NK-92 treated with Interleukin-12 subunit alpha and Interleukin-12 subunit beta, amount 100 ng/mL, for 24 hours (cell line): ENCODE results near the gene FERD3L.

Experiments
- DNase-seq: peaks from one replicate; lab custom pipeline; 2025; lab: John Stamatoyannopoulos, UW

Gene FERD3L

GRCh38 chr7:19117091-19117869, 27.9 kb downstream of the FERD3L start, which contains the start of gene TWIST1:
TSS of gene TWIST1 (minus strand) at chr7:19117636. CDS start at chr7:19117321, 315 bp downstream.
- DNase-seq = no peak

- no peak for DNase-seq
Observed at GRCh38 chr7:19116121-19117090, 28.8 kb downstream of the FERD3L start.

GRCh38 chr7:19114551-19114855, 30.7 kb downstream of the FERD3L start:
- DNase-seq = no peak

GRCh38 chr7:19113855-19114550, 31.2 kb downstream of the FERD3L start:
- no peak for DNase-seq

- DNase-seq = no peak
Observed at GRCh38 chr7:19113002-19113350, 32.2 kb downstream of the FERD3L start.

- no peak for DNase-seq
Observed at GRCh38 chr7:19112274-19113001, 32.8 kb downstream of the FERD3L start.

GRCh38 chr7:19111474-19112273, 33.5 kb downstream of the FERD3L start:
- DNase-seq = no peak

GRCh38 chr7:19110776-19111175, 34.4 kb downstream of the FERD3L start:
- DNase-seq = no peak

GRCh38 chr7:19110026-19110730, 35.0 kb downstream of the FERD3L start:
- no peak for DNase-seq

GRCh38 chr7:19109000-19109946, 35.9 kb downstream of the FERD3L start:
- no peak for DNase-seq

- no peak for DNase-seq
Observed at GRCh38 chr7:19107356-19108146, 37.7 kb downstream of the FERD3L start.

GRCh38 chr7:19107081-19107355, 38.2 kb downstream of the FERD3L start:
- no peak for DNase-seq

GRCh38 chr7:19106241-19107080, 38.8 kb downstream of the FERD3L start:
- no peak for DNase-seq

- DNase-seq = no peak
Observed at GRCh38 chr7:19105546-19105945, 39.7 kb downstream of the FERD3L start.

- DNase-seq = no peak
Observed at GRCh38 chr7:19104811-19105210, 40.4 kb downstream of the FERD3L start.

GRCh38 chr7:19102884-19103283, 42.3 kb downstream of the FERD3L start:
- no peak for DNase-seq

- no peak for DNase-seq
Observed at GRCh38 chr7:19101909-19102308, 43.3 kb downstream of the FERD3L start.

- DNase-seq = no peak
Observed at GRCh38 chr7:19101472-19101871, 43.7 kb downstream of the FERD3L start.
